Trophoblast cell (in vitro differentiated cells and primary cell): ENCODE results near the gene PTS.

Source experiments
- DNase-seq, 2 donors: peaks; one replicate each; pipeline ENCODE4 v3.0.0-alpha.2; 2016
- H2AFZ ChIP-seq: 2 replicates; pipeline ENCODE4 v1.6.1; 2013; ENCODE audit warnings: low read length, moderate library complexity, mild to moderate bottlenecking; ENCODE audit not compliant: insufficient read depth, poor library complexity
- H2AK5ac ChIP-seq: 2 replicates; pipeline ENCODE4 v1.6.1; 2013; ENCODE audit warnings: mild to moderate bottlenecking, low read length
- H2BK120ac ChIP-seq: 2 replicates; pipeline ENCODE4 v1.6.1; 2013; ENCODE audit warnings: low read length, mild to moderate bottlenecking, moderate library complexity; ENCODE audit not compliant: insufficient read depth, poor library complexity
- H2BK12ac ChIP-seq: 2 replicates; pipeline ENCODE4 v1.6.1; 2013; ENCODE audit warnings: mild to moderate bottlenecking, low read length, moderate library complexity
- H2BK5ac ChIP-seq: 2 replicates; pipeline ENCODE4 v1.6.1; 2013; ENCODE audit warnings: low read length, low read depth, moderate library complexity, mild to moderate bottlenecking; ENCODE audit not compliant: poor library complexity
- H3K14ac ChIP-seq: 2 replicates; pipeline ENCODE4 v1.6.1; 2013; ENCODE audit warnings: mild to moderate bottlenecking, low read length
- H3K18ac ChIP-seq: 2 replicates; pipeline ENCODE4 v1.6.1; 2013; ENCODE audit warnings: mild to moderate bottlenecking, low read length
- H3K23ac ChIP-seq: 2 replicates; pipeline ENCODE4 v1.6.1; 2013; ENCODE audit warnings: low read length
- H3K27ac ChIP-seq: 2 replicates; pipeline ENCODE4 v1.5.1; 2013; ENCODE audit warnings: low read depth, mild to moderate bottlenecking, inconsistent platforms, low read length, moderate library complexity
- H3K27me3 ChIP-seq: 2 replicates; pipeline ENCODE4 v1.6.1; 2013; ENCODE audit warnings: inconsistent platforms, mild to moderate bottlenecking, low read length, moderate library complexity; ENCODE audit not compliant: insufficient read depth
- H3K36me3 ChIP-seq, 2 experiments: 1 replicate in 1 of 2; 2 replicates in 1 of 2; pipeline ENCODE4 v1.6.1; 2013; ENCODE audit warnings: low read length in 2 of 2, mild to moderate bottlenecking in 2 of 2, moderate library complexity in 1 of 2; ENCODE audit not compliant: insufficient read depth in 2 of 2, control insufficient read depth in 1 of 2
- H3K4ac ChIP-seq: 2 replicates; pipeline ENCODE4 v1.6.1; 2013; ENCODE audit warnings: low read depth, mild to moderate bottlenecking, low read length, moderate library complexity
- H3K4me1 ChIP-seq, 2 experiments: 1 replicate in 1 of 2; 2 replicates in 1 of 2; pipeline ENCODE4 v1.6.1; 2013; ENCODE audit warnings: low read length in 2 of 2, mild to moderate bottlenecking in 2 of 2, moderate library complexity in 1 of 2; ENCODE audit not compliant: insufficient read depth in 2 of 2, control insufficient read depth in 1 of 2
- H3K4me2 ChIP-seq: 2 replicates; pipeline ENCODE4 v1.6.1; 2013; ENCODE audit warnings: inconsistent platforms, mild to moderate bottlenecking, low read length, moderate library complexity
- H3K4me3 ChIP-seq: 2 replicates; pipeline ENCODE4 v1.5.1; 2013; ENCODE audit warnings: mild to moderate bottlenecking, low read depth, low read length, inconsistent platforms
- H3K79me1 ChIP-seq: one replicate; pipeline ENCODE4 v1.6.1; 2013; ENCODE audit warnings: low read length
- H3K79me2 ChIP-seq: 2 replicates; pipeline ENCODE4 v1.6.1; 2013; ENCODE audit warnings: low read length, mild to moderate bottlenecking; ENCODE audit not compliant: control insufficient read depth, insufficient read depth, poor library complexity
- H3K9ac ChIP-seq: 2 replicates; pipeline ENCODE4 v1.6.1; 2013; ENCODE audit warnings: mild to moderate bottlenecking, low read length
- H3K9me3 ChIP-seq: 2 replicates; pipeline ENCODE4 v1.6.1; 2013; ENCODE audit warnings: low read depth, mild to moderate bottlenecking, control low read depth, inconsistent platforms, low read length; ENCODE audit not compliant: insufficient read depth
- H4K12ac ChIP-seq: 2 replicates; pipeline ENCODE4 v1.6.1; 2013; ENCODE audit warnings: low read depth, mild to moderate bottlenecking, low read length, moderate library complexity
- H4K8ac ChIP-seq: 2 replicates; pipeline ENCODE4 v1.6.1; 2013; ENCODE audit warnings: low read depth, mild to moderate bottlenecking, low read length, moderate library complexity
- H4K91ac ChIP-seq: one replicate; pipeline ENCODE4 v1.6.1; 2013; ENCODE audit warnings: low read depth, mild to moderate bottlenecking, low read length, moderate library complexity
- WGBS: extraction: QIAGEN DNeasy Blood & Tissue Kit; methylation state at CpG from one replicate; pipeline ENCODE4 v1.1.7; 2013; ENCODE audit warnings: missing lambda C conversion rate; ENCODE audit not compliant: insufficient read length, insufficient coverage; ENCODE audit errors: extremely low coverage; 5-methylcytosine and 5-hydroxymethylcytosine counted together

The PTS gene

DNA sequence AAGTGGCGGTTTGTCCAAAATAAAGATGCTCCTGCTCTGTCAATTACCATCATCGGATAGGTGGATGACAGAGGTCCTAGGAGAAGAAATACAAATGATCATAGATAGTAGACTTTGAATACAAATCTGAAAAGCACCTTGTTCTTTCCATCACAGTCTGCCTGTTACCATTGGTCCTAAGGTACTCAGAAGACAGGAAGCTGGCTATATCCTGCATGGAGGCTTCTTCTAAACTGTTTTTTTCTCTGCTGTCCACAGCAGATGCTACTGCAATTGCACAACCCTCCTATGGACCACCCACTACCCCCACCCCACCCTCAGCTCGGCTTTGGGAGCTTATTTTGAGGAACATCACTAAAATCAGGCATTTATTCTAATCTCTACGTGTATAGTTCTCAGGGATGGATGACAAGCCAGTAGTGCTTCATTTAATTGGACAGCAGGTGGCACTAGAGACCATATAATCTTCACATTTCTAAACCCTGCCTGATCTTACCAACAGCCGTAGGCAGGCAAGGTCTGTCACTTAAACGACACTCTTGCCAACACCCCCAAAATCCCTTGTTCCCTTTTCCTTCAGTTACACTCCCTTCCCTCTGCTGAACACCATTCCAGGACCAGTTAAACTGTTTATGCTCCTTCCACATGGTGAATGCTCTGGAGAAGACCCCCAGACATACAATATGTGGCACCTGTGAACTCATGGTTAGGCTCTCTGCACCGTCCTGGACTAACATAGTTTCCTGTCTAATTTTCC lies 6.6 kb upstream of the PTS start:
- H3K9ac ChIP-seq: no peak overlapping the region
- H4K91ac ChIP-seq: peak overlapping the region; percentile 88
- H4K12ac ChIP-seq: no peak overlapping the region
- H2BK5ac ChIP-seq: peak overlapping the region; percentile 68
- H3K79me2 ChIP-seq: peaks cover 7% of the 10 kb centered on the region
- H3K27ac ChIP-seq: no peak overlapping the region
- no peaks in the 10 kb centered on the region for H3K27me3 ChIP-seq
- DNase-seq: peak; percentile 25 to 86
- H3K18ac ChIP-seq: peak overlapping the region; percentile 61
- peak overlapping the region; percentile 30 for H4K8ac ChIP-seq
- H3K9me3 ChIP-seq: no peaks in the 10 kb centered on the region
- H2AFZ ChIP-seq: no peak overlapping the region
- peak overlapping the region; percentile 60 for H2AK5ac ChIP-seq
- peak overlapping the region; percentile 84 for H2BK120ac ChIP-seq
- peak overlapping the region; percentile 46 for H3K14ac ChIP-seq
- H3K4me1 ChIP-seq: peaks cover 12 to 19% of the 10 kb centered on the region in 2 experiments
- no peak overlapping the region for H3K4me3 ChIP-seq
- H3K79me1 ChIP-seq: peaks cover 26% of the 10 kb centered on the region
- no peak overlapping the region for H3K23ac ChIP-seq
- H2BK12ac ChIP-seq: peak overlapping the region; percentile 98
- peak overlapping the region; percentile 80 for H3K4ac ChIP-seq
- WGBS: no CpG with 5 or more reads among the region's 7 CpGs
- no peaks in the 10 kb centered on the region for H3K36me3 ChIP-seq
- H3K4me2 ChIP-seq: no peak overlapping the region

DNA sequence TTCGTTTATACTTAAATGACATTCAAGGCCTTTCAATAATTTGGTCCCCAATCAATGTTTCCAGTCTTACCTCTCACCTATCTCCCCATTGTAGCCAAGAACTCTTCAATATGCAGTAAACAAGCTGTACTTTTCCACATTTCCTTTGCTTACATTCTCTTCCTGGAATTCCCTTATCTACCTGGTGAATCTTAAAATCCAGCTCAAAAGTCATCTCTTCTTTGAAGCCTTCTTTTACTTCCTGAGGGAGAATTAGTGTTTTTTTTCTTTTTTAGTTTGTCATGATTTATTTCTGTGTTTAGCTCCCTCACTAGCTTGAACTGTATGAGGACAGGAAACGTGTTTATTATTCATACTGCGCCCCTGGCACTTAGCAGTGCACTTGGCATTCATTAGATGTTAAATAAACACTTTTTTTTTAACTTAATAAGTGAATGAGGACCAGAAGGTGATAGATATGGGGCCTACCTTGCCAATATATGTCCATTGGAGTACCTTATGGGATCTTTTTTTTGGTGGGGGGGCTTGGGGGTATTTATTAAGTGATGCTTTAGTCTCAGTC lies 4.9 kb upstream of the PTS start:
- peaks cover 15 to 21% of the 10 kb centered on the region in 2 experiments for H3K4me1 ChIP-seq
- no peaks in the 10 kb centered on the region for H3K27me3 ChIP-seq
- H2BK12ac ChIP-seq: peak overlapping the region; percentile 82
- no peaks in the 10 kb centered on the region for H3K9me3 ChIP-seq
- peak overlapping the region; percentile 6 for H2AFZ ChIP-seq
- H3K36me3 ChIP-seq: no peaks in the 10 kb centered on the region
- no peak overlapping the region for H4K12ac ChIP-seq
- H2BK120ac ChIP-seq: peak overlapping the region; percentile 97
- H3K27ac ChIP-seq: peak overlapping the region; percentile 93
- no peak overlapping the region for H3K18ac ChIP-seq
- no peak overlapping the region for H2AK5ac ChIP-seq
- H2BK5ac ChIP-seq: peak overlapping the region; percentile 92
- peak overlapping the region; percentile 94 for H4K91ac ChIP-seq
- no peak overlapping the region for H3K23ac ChIP-seq
- peak overlapping the region; percentile 29 for H3K4ac ChIP-seq
- no peak overlapping the region for H3K4me3 ChIP-seq
- H3K9ac ChIP-seq: no peak overlapping the region
- H4K8ac ChIP-seq: peak overlapping the region; percentile 76
- no CpG with 5 or more reads among the region's 3 CpGs for WGBS
- H3K79me1 ChIP-seq: peaks cover 32% of the 10 kb centered on the region
- peak overlapping the region; percentile 68 for H3K14ac ChIP-seq
- H3K79me2 ChIP-seq: peaks cover 11% of the 10 kb centered on the region
- no peak overlapping the region for H3K4me2 ChIP-seq
- peak in 1 of 2 donors; percentile 44 for DNase-seq

DNA sequence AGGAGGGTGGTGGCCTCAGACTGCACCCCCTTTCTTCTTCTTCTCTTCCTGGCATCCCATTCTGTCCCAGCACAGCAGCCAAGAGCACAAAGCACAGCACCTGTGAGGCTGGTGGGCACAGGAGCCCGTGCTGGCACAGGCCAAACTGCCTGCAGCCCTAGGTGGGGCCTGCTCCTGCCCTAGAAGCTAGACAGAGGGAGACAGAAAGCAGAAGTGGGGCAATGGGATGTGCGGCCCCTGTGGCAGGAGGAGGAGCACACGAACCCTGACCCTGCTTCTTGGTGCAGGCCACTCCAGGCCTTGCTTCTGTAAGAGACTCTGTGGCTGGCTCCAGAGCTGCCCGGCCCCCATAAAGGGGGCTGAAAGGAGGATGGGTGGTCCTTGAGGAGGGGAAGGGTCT lies 3.9 kb upstream of the PTS start:
- peak overlapping the region; percentile 7 for H3K4ac ChIP-seq
- H3K14ac ChIP-seq: peak overlapping the region; percentile 37
- H3K18ac ChIP-seq: peak overlapping the region; percentile 16
- WGBS: no CpG with 5 or more reads among the region's 4 CpGs
- no peak overlapping the region for H3K23ac ChIP-seq
- H2AFZ ChIP-seq: peak overlapping the region; percentile 6
- no peaks in the 10 kb centered on the region for H3K36me3 ChIP-seq
- DNase-seq: no peak
- peaks cover 40% of the 10 kb centered on the region for H3K79me1 ChIP-seq
- peaks cover 15 to 21% of the 10 kb centered on the region in 2 experiments for H3K4me1 ChIP-seq
- no peaks in the 10 kb centered on the region for H3K27me3 ChIP-seq
- no peaks in the 10 kb centered on the region for H3K9me3 ChIP-seq
- H2BK5ac ChIP-seq: peak overlapping the region; percentile 88
- no peak overlapping the region for H3K4me2 ChIP-seq
- no peak overlapping the region for H3K9ac ChIP-seq
- H2BK120ac ChIP-seq: peak overlapping the region; percentile 97
- H2BK12ac ChIP-seq: peak overlapping the region; percentile 39
- H3K79me2 ChIP-seq: peaks cover 18% of the 10 kb centered on the region
- peak overlapping the region; percentile 49 for H2AK5ac ChIP-seq
- H4K12ac ChIP-seq: peak overlapping the region; percentile 5
- H3K27ac ChIP-seq: peak overlapping the region; percentile 93
- no peak overlapping the region for H3K4me3 ChIP-seq
- H4K91ac ChIP-seq: peak overlapping the region; percentile 82
- peak overlapping the region; percentile 4 for H4K8ac ChIP-seq

DNA sequence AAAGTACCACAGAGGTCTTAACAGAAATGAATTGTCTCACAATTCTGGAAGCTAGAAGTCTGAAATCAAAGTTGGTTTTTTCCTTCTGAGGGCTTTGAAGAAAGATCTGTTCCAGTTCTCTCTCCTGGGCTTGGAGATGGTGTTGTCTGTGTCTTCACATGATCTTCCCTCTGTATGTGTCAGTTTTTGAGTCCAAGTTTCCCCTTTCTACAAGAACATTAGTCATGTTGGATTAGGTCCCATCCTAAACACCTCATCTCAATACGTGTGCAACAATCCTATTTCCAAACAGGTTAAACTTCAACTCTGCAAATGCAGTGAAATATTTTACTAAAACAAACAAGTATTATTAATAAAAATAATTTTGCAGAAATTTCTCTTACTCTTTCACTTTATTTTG lies 3.1 kb upstream of the PTS start:
- no peak overlapping the region for H3K4me2 ChIP-seq
- H2AK5ac ChIP-seq: no peak overlapping the region
- H3K36me3 ChIP-seq: peaks cover 0 to 1% of the 10 kb centered on the region in 2 experiments
- no peak overlapping the region for H4K8ac ChIP-seq
- DNase-seq: no peak
- peak overlapping the region; percentile 97 for H2BK120ac ChIP-seq
- no peak overlapping the region for H3K23ac ChIP-seq
- no peak overlapping the region for H3K18ac ChIP-seq
- H4K91ac ChIP-seq: no peak overlapping the region
- no CpG with 5 or more reads among the region's 1 CpG for whole genome bisulfite sequencing
- H3K9me3 ChIP-seq: no peaks in the 10 kb centered on the region
- H3K14ac ChIP-seq: no peak overlapping the region
- H3K27ac ChIP-seq: peak overlapping the region; percentile 93
- no peaks in the 10 kb centered on the region for H3K27me3 ChIP-seq
- no peak overlapping the region for H3K4ac ChIP-seq
- peaks cover 42% of the 10 kb centered on the region for H3K79me1 ChIP-seq
- H2AFZ ChIP-seq: no peak overlapping the region
- H2BK12ac ChIP-seq: no peak overlapping the region
- H3K79me2 ChIP-seq: peaks cover 21% of the 10 kb centered on the region
- H3K4me1 ChIP-seq: peaks cover 17 to 24% of the 10 kb centered on the region in 2 experiments
- no peak overlapping the region for H3K4me3 ChIP-seq
- no peak overlapping the region for H4K12ac ChIP-seq
- no peak overlapping the region for H2BK5ac ChIP-seq
- H3K9ac ChIP-seq: no peak overlapping the region
